Pancreas (tissue), 10 donors: Measurements from ENCODE around the gene OR51E2. TPM values are rescaled to one million over a fixed set of nuclear protein-coding genes. Genes with fewer than 3 reads are reported as not detected.

ENCODE experiments used
- ATAC-seq, 4 donors: fragments of 200-7000 bp; cut with Tn5 transposase; one replicate each; pipeline versions ENCODE4 v1.8.0 to v1.9.1; 2020; ENCODE audit warnings: mild to moderate bottlenecking in 4 of 4, moderate library complexity in 4 of 4
- DNase-seq, 6 donors: peaks; one replicate each; pipeline ENCODE4 v3.0.0-alpha.2; 2020
- FAIRE-seq: peaks from 2 replicates; lab custom pipeline; 2012; peaks lifted over from hg19 to GRCh38; lab: Jason Lieb, UNC
- H3K27ac ChIP-seq, 4 donors: fragments of 200-600 bp; sonication (generic); 1 replicate in 3 of 4; 2 replicates in 1 of 4; pipeline versions ENCODE4 v1.5.0 to v1.8.0; 2020
- H3K27me3 ChIP-seq, 4 donors: fragments of 200-600 bp; one replicate each; pipeline ENCODE4 v1.8.0; 2021
- H3K36me3 ChIP-seq, 3 donors: fragments of 200-600 bp; sonication (generic) in 1 of 3; one replicate each; pipeline versions ENCODE4 v1.5.0 to v1.8.0; 2020 to 2021
- H3K4me1 ChIP-seq, 3 donors: fragments of 200-600 bp; one replicate each; pipeline ENCODE4 v1.8.0; 2021
- H3K4me3 ChIP-seq, 4 donors: fragments of 200-600 bp; sonication (generic) in 2 of 4; one replicate each; pipeline versions ENCODE4 v1.5.0 to v1.8.0; 2020 to 2021
- H3K9me3 ChIP-seq, 4 donors: fragments of 200-600 bp; one replicate each; pipeline ENCODE4 v1.8.0; 2021
- CTCF ChIP-seq, 4 donors: fragments of 200-600 bp; sonication (generic) in 3 of 4; IDR thresholded peaks; one replicate each; pipeline versions ENCODE4 v1.5.0 to v1.8.0; 2021; ENCODE audit warnings: antibody characterized with exemption in 4 of 4
- WGBS, 2 donors: extraction: QIAGEN DNeasy Blood & Tissue Kit; methylation state at CpG; one replicate each; pipeline ENCODE4 v1.1.7; 2013; 5-methylcytosine and 5-hydroxymethylcytosine counted together
- intact Hi-C, 3 donors: fragments of 100-400 bp; cut with DNase I; formaldehyde crosslinking; loops; one replicate each; pipeline versions ENCODE4 v1.11.1 to v1.14.2; 2022
- polyA plus RNA-seq, 2 donors: library from polyadenylated mRNA; stranded (reverse); fragments of 200-250 nt; gene quantifications; one replicate each; pipeline ENCODE4 v1.2.3, GENCODE V29; 2013
- total RNA-seq, 6 donors: library from RNA; stranded (reverse); fragmentation: NEBNext Ultra II Directional in 4 of 6; extraction: Animal tissue kit (Norgen Biotek cat#: 25700) in 4 of 6; gene quantifications; one replicate each; pipeline versions ENCODE4 v1.2.1 to v1.2.4, GENCODE V29; 2021 to 2023
- donor health status: healthy with polysubstance abuse.
- donor health status: DM: no; HTN: no; CAD: no; lungs with moderate emphysema.
- donor health status: DM: no; HTN: no; CAD: no.
- donor health status: control.
- donor health status: control.
- donor health status: Bipolar disorder and iron deficiency.
- donor health status: DM: yes; HTN: yes; CAD: no.
- donor health status: DM: no; HTN: no; CAD: no.
- donor health status: DM: no; HTN: no; CAD: no.
- donor health status: DM: yes; HTN: yes; CAD: no.

OR51E2 gene
- total and polyA plus RNA-seq, 8 donors: 0.09 to 0.16 TPM; not detected in 6

GRCh38 chr11:4680341-4680740 lies 17.3 kb downstream of the OR51E2 start:
- no peak for ATAC-seq
- intact Hi-C loops: no loop called here
- H3K36me3 ChIP-seq: no peaks in the 10 kb centered on the region
- no peaks in the 10 kb centered on the region for H3K27me3 ChIP-seq
- H3K4me3 ChIP-seq: no peak overlapping the region
- H3K27ac ChIP-seq: no peak overlapping the region
- FAIRE-seq: no peak
- no peaks in the 10 kb centered on the region for H3K9me3 ChIP-seq
- 41 to 42% methylated on average over 3 of the region's 3 CpGs for WGBS, 2 donors
- H3K4me1 ChIP-seq: no peaks in the 10 kb centered on the region
- no peak for DNase-seq
- no peak for TF ChIP-seq CTCF (IDR thresholded peaks at IDR 0.05)

DNA sequence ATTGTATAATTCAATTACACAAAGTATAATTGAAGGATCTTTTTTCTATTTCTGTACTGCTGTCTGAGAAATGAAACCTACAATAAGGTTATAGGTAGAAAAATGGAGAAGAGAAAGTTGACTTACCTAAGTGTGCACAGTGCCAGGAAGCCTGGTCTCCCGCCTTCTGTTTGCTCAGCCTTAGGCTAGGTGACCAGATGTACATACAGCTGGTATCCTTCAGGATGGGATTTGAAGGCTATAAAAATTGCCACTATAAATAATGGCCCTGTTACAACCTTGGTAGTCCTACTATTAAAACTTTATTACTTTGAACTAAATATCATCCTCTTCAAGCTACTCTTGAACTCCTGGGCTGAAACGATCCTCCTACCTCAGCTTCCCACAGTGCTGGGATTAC lies 19.7 kb downstream of the OR51E2 start:
- 68 to 75% methylated on average over 2 of the region's 2 CpGs for WGBS, 2 donors
- no peaks in the 10 kb centered on the region for H3K27me3 ChIP-seq
- no peaks in the 10 kb centered on the region for H3K36me3 ChIP-seq
- TF ChIP-seq CTCF (IDR thresholded peaks at IDR 0.05): no peak
- DNase-seq (no peak), FAIRE-seq (no peak), ATAC-seq (no peak)
- H3K9me3 ChIP-seq: no peaks in the 10 kb centered on the region
- intact Hi-C loops: no loop called here
- H3K4me3 ChIP-seq: no peak overlapping the region
- no peak overlapping the region for H3K27ac ChIP-seq
- H3K4me1 ChIP-seq: no peaks in the 10 kb centered on the region

- Histone ChIP-seq H3K27ac (no peak overlapping the region), H3K27me3 (no peaks in the 10 kb centered on the region), H3K4me1 (no peaks in the 10 kb centered on the region), H3K4me3 (no peak overlapping the region), H3K36me3 (no peaks in the 10 kb centered on the region), H3K9me3 (no peaks in the 10 kb centered on the region)
- ATAC-seq (no peak), DNase-seq (no peak), FAIRE-seq (no peak)
- intact Hi-C loops: no loop called here
- TF ChIP-seq CTCF (IDR thresholded peaks at IDR 0.05): no peak
- 50 to 59% methylated on average over 2 of the region's 2 CpGs for WGBS, 2 donors
Measured at GRCh38 chr11:4673781-4674180, 23.9 kb downstream of the OR51E2 start.

DNA sequence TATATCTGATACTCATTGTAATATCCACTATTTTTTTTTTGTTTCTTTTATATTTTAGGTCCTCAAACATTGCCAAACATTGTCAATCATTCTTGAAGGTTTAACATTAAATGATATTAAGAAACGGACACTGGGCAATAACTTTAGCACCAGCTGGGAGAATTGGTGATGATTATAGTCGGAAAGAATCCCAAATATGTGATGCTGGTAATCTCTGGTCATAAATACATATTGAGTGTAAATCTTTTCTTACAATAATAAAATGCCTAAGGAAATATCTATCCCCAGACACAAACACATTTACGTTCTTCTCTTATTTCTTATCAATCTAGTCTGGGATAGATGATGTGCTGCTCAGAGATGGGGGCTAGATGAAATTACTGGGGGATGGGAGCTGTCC lies 25.2 kb downstream of the OR51E2 start:
- TF ChIP-seq CTCF (IDR thresholded peaks at IDR 0.05): no peak
- intact Hi-C loops: no loop called here

GRCh38 chr11:4671741-4672140 lies 25.9 kb downstream of the OR51E2 start:
- H3K36me3 ChIP-seq: no peaks in the 10 kb centered on the region
- no peaks in the 10 kb centered on the region for H3K27me3 ChIP-seq
- H3K27ac ChIP-seq: no peak overlapping the region
- DNase-seq: no peak
- H3K4me1 ChIP-seq: no peaks in the 10 kb centered on the region
- no peak for ATAC-seq
- H3K4me3 ChIP-seq: no peak overlapping the region
- H3K9me3 ChIP-seq: no peaks in the 10 kb centered on the region
- intact Hi-C loops: no loop called here
- FAIRE-seq: no peak
- WGBS, 2 donors: 66 to 72% methylated on average over 2 of the region's 2 CpGs
- TF ChIP-seq CTCF (IDR thresholded peaks at IDR 0.05): no peak

More for the DNA sequence above, 25.2 kb downstream of the OR51E2 start:
- H3K27me3 ChIP-seq: no peaks in the 10 kb centered on the region
- no peaks in the 10 kb centered on the region for H3K4me1 ChIP-seq
- WGBS, 2 donors: 36 to 50% methylated on average over 3 of the region's 3 CpGs
- H3K9me3 ChIP-seq: no peaks in the 10 kb centered on the region
- H3K36me3 ChIP-seq: no peaks in the 10 kb centered on the region
- no peak for FAIRE-seq
- H3K27ac ChIP-seq: no peak overlapping the region
- no peak for DNase-seq
- no peak overlapping the region for H3K4me3 ChIP-seq
- ATAC-seq: no peak
